Measurements from ENCODE around the gene ZNF565.
"Not testable (repeated sequence)": the region's sequence is repeated elsewhere in the genome, so short reads cannot be mapped to it uniquely, and the experiment has no call there.

ZNF565 gene

GRCh38 chr19:36210497-36210896, 4.0 kb downstream of the ZNF565 start:
- DNase-seq, result no peak

- no peak for DNase-seq
These were observed 5.1 kb downstream of the ZNF565 start for GRCh38 chr19:36209372-36209771.

GRCh38 chr19:36207605-36208252, 6.7 kb downstream of the ZNF565 start:
- no peak for DNase-seq

GRCh38 chr19:36203293-36203692, 11.2 kb downstream of the ZNF565 start:
- DNase-seq, result no peak

- no peak for DNase-seq
These were observed 12.8 kb downstream of the ZNF565 start for GRCh38 chr19:36201684-36202083.

GRCh38 chr19:36198119-36198518, 16.3 kb downstream of the ZNF565 start:
- no peak for DNase-seq

GRCh38 chr19:36196249-36196648, 18.2 kb downstream of the ZNF565 start:
- no peak for DNase-seq

- DNase-seq, result not testable (repeated sequence)
These were observed 27.7 kb downstream of the ZNF565 start for GRCh38 chr19:36186722-36187121.

GRCh38 chr19:36183245-36183628, 31.2 kb downstream of the ZNF565 start:
- DNase-seq, result no peak

- no peak for DNase-seq
These were observed 31.7 kb downstream of the ZNF565 start for GRCh38 chr19:36182612-36183244.

- not testable (repeated sequence) for DNase-seq
These were observed 35.4 kb downstream of the ZNF565 start for GRCh38 chr19:36179077-36179476.

- not testable (repeated sequence) for DNase-seq
These were observed 40.6 kb downstream of the ZNF565 start for GRCh38 chr19:36173846-36174245.

GRCh38 chr19:36172852-36173251, 41.6 kb downstream of the ZNF565 start:
- no peak for DNase-seq

- DNase-seq, result no peak
These were observed 45.2 kb downstream of the ZNF565 start for GRCh38 chr19:36169084-36169760.

- no peak for DNase-seq
These were observed 50.7 kb downstream of the ZNF565 start for GRCh38 chr19:36163813-36164212.

GRCh38 chr19:36160821-36161596, 53.5 kb downstream of the ZNF565 start:
- no peak for DNase-seq

- DNase-seq, result no peak
These were observed 61.3 kb downstream of the ZNF565 start for GRCh38 chr19:36153126-36153525.

- no peak for DNase-seq
These were observed 61.9 kb downstream of the ZNF565 start, which contains the start of gene COX7A1 for GRCh38 chr19:36152352-36153091. Gene COX7A1, minus strand, starts transcription at chr19:36152447. Its CDS starts 40 bp downstream, at chr19:36152407.

- DNase-seq, result no peak
These were observed 62.5 kb downstream of the ZNF565 start for GRCh38 chr19:36152019-36152351.

- no peak for DNase-seq
These were observed 63.1 kb downstream of the ZNF565 start for GRCh38 chr19:36151144-36152018.

- no peak for DNase-seq
These were observed 63.9 kb downstream of the ZNF565 start for GRCh38 chr19:36150586-36150985.
